ENCODE measurements around the gene LRIG2.

Gene LRIG2

GRCh38 chr1:113169591-113169990, 96.6 kb downstream of the LRIG2 start:
- DNase-seq (ENCODE audit: low read depth in 2 of 2), result no peak

DNA sequence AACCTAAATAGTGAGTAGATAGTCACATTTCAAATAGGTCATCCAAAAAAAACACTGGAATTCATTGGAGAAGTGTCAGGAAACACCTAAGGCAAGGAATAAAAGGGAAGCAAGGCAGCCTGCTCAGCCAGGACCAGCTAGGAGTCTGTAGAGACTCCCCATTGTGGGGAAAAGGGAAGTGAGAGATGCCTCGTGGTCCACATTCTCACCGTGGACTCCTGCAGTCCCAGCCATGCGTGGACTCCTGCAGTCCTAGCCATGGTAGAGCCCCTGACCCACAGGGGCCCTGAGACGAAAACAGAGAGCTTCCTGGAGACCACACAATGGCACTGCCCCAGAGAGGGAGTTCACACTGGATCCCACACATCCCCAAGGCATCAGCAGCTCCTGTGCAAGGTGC, 97.5 kb downstream of the LRIG2 start:
- DNase-seq (ENCODE audit: low read depth in 2 of 2), result no peak

DNA sequence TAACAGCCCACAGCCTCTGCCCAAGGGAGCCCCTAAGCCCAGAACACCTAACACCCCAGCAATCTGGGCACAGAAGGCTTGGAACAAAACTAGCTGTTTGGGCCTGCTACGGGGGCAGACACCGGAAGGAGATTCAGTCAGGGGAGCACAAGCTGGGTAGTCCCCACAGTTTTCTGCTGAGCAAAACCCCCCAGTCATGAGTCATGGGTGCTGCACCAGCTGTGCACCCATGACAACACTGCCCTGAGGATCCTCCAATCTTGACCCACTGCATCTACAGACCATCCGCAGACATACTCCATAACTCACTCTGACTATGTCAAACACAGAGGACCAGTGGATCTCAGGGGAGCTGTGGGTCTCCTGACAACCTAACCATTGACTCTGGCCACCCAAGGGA, 105.1 kb downstream of the LRIG2 start:
- no peak for DNase-seq (ENCODE audit: low read depth in 2 of 2)

DNA sequence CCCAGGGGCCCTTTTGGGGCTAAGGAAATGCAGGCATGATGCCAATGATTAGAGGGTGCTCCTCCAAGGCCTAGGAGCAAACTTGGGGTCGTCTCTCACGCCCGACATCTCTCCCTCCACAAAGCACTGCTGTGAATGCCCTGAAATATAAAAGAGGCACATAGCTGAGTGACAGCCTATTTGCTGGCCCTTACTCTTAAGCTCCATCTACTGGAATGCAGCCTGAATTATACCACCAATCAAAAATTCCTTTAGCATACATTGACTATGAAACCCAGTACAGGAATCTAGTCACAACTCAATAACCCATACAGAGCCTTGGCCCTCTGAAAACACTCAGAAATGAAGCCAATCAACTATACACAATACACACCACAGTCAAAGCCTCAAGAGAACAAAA, 105.5 kb downstream of the LRIG2 start:
- no peak for DNase-seq (ENCODE audit: low read depth in 2 of 2)

Data from stimulated activated CD4-positive, alpha-beta T cell treated with anti-CD3 and anti-CD28 coated beads, Interleukin-4, amount 100 ng/mL, for 48 hours (primary cell).